Progenitor cell of endocrine pancreas (in vitro differentiated cells): ENCODE measurements around the gene CALR3. TPM values are rescaled to one million over a fixed set of nuclear protein-coding genes. Genes with fewer than 3 reads are reported as not detected.
"Not testable (repeated sequence)": the region's sequence is repeated elsewhere in the genome, so short reads cannot be mapped to it uniquely, and the experiment has no call there.

Source experiments
- DNase-seq: peaks from one replicate; pipeline ENCODE4 v3.0.0; 2021; ENCODE audit warnings: low spot score; ENCODE audit not compliant: unreplicated experiment
- H3K27ac Mint-ChIP-seq: 2 replicates; pipeline ENCODE4 v1.8.0; 2021; ENCODE audit warnings: mild to moderate bottlenecking, moderate library complexity, mixed read lengths
- H3K27me3 Mint-ChIP-seq: 2 replicates; pipeline ENCODE4 v1.8.0; 2021; ENCODE audit warnings: mixed read lengths
- H3K36me3 Mint-ChIP-seq: 2 replicates; pipeline ENCODE4 v1.8.0; 2022; ENCODE audit warnings: mixed read lengths; ENCODE audit not compliant: insufficient read depth
- H3K4me1 Mint-ChIP-seq: 2 replicates; pipeline ENCODE4 v1.8.0; 2021; ENCODE audit warnings: low read depth, mixed read lengths
- H3K4me3 Mint-ChIP-seq: 2 replicates; pipeline ENCODE4 v1.8.0; 2021; ENCODE audit warnings: low read depth, mild to moderate bottlenecking, moderate library complexity, mixed read lengths
- H3K9me3 Mint-ChIP-seq: 2 replicates; pipeline ENCODE4 v1.8.0; 2021; ENCODE audit warnings: low read depth, mixed read lengths
- CTCF ChIP-seq: fragments of 200-600 bp; sonication (generic); IDR thresholded peaks from one replicate; pipeline ENCODE4 v1.5.0; 2021; ENCODE audit warnings: antibody characterized with exemption, mild to moderate bottlenecking; ENCODE audit not compliant: unreplicated experiment
- total RNA-seq: library from RNA; stranded (reverse); gene quantifications from 2 replicates; pipeline ENCODE4 v1.2.1, GENCODE V29; 2021

CALR3 gene
- total RNA-seq, 1 donor from 2014 or later: not detected

- Mint-ChIP-seq H3K4me3 (no peak overlapping the region), H3K4me1 (no peaks in the 10 kb centered on the region), H3K36me3 (peaks cover 11% of the 10 kb centered on the region), H3K27me3 (no peaks in the 10 kb centered on the region), H3K27ac (peak overlapping the region; percentile 33), H3K9me3 (no peaks in the 10 kb centered on the region)
- DNase-seq: no peak
- TF ChIP-seq CTCF: peak; percentile 23
Measured at GRCh38 chr19:16518483-16519229, 22.7 kb upstream of the CALR3 start.

GRCh38 chr19:16518061-16518460 lies 22.1 kb upstream of the CALR3 start:
- Mint-ChIP-seq H3K27me3 (no peaks in the 10 kb centered on the region), H3K27ac (no peak overlapping the region), H3K4me1 (no peaks in the 10 kb centered on the region), H3K9me3 (no peaks in the 10 kb centered on the region), H3K36me3 (peaks cover 11% of the 10 kb centered on the region), H3K4me3 (no peak overlapping the region)
- no peak for DNase-seq
- no peak for TF ChIP-seq CTCF

GRCh38 chr19:16516923-16517610 lies 21.1 kb upstream of the CALR3 start:
- Mint-ChIP-seq H3K27me3 (no peaks in the 10 kb centered on the region), H3K9me3 (no peaks in the 10 kb centered on the region), H3K4me3 (no peak overlapping the region), H3K36me3 (peaks cover 9% of the 10 kb centered on the region), H3K4me1 (no peaks in the 10 kb centered on the region), H3K27ac (no peak overlapping the region)
- DNase-seq: no peak
- no peak for TF ChIP-seq CTCF

- H3K27ac Mint-ChIP-seq: no peak overlapping the region
- no peak overlapping the region for H3K4me3 Mint-ChIP-seq
- no peaks in the 10 kb centered on the region for H3K9me3 Mint-ChIP-seq
- no peaks in the 10 kb centered on the region for H3K27me3 Mint-ChIP-seq
- H3K36me3 Mint-ChIP-seq: peaks cover 12% of the 10 kb centered on the region
- TF ChIP-seq CTCF: no peak
- DNase-seq: no peak
- H3K4me1 Mint-ChIP-seq: no peaks in the 10 kb centered on the region
Measured at GRCh38 chr19:16516381-16516780, 20.4 kb upstream of the CALR3 start.

- H3K9me3 Mint-ChIP-seq: no peaks in the 10 kb centered on the region
- TF ChIP-seq CTCF: no peak
- no peaks in the 10 kb centered on the region for H3K4me1 Mint-ChIP-seq
- peaks cover 12% of the 10 kb centered on the region for H3K36me3 Mint-ChIP-seq
- no peak overlapping the region for H3K4me3 Mint-ChIP-seq
- no peak overlapping the region for H3K27ac Mint-ChIP-seq
- no peaks in the 10 kb centered on the region for H3K27me3 Mint-ChIP-seq
- DNase-seq: no peak
Measured at GRCh38 chr19:16514383-16515019, 18.5 kb upstream of the CALR3 start.

GRCh38 chr19:16512611-16513010 lies 16.6 kb upstream of the CALR3 start:
- not testable (repeated sequence) for DNase-seq, H3K4me1 Mint-ChIP-seq, H3K27me3 Mint-ChIP-seq, H3K27ac Mint-ChIP-seq, H3K4me3 Mint-ChIP-seq, H3K9me3 Mint-ChIP-seq
- peaks cover 10% of the 10 kb centered on the region for H3K36me3 Mint-ChIP-seq
